Epithelial cell of proximal tubule (primary cell): ENCODE data around the gene UBAC1. TPM values are rescaled to one million over a fixed set of nuclear protein-coding genes. Genes with fewer than 3 reads are reported as not detected.

Experiments used
- DNase-seq: peaks from one replicate; pipeline ENCODE4 v3.0.0-alpha.2; 2011; ENCODE audit warnings: low read depth
- H3K4me3 ChIP-seq: 2 replicates; pipeline ENCODE4 v1.5.1; 2011; ENCODE audit warnings: low read depth, mild to moderate bottlenecking, low read length
- total RNA-seq: library from RNA; depleted of rRNA; stranded (reverse); fragments of >200 nt; gene quantifications from 2 replicates; pipeline ENCODE4 v1.2.3, GENCODE V29; 2015
- TF ChIP-seq, protein P1 (sequence below): conservative IDR thresholded peaks from 2 replicates; pipeline ENCODE4 v1.5.1; 2012; ENCODE audit warnings: low read depth, mild to moderate bottlenecking, low read length

UBAC1 gene, protein sequence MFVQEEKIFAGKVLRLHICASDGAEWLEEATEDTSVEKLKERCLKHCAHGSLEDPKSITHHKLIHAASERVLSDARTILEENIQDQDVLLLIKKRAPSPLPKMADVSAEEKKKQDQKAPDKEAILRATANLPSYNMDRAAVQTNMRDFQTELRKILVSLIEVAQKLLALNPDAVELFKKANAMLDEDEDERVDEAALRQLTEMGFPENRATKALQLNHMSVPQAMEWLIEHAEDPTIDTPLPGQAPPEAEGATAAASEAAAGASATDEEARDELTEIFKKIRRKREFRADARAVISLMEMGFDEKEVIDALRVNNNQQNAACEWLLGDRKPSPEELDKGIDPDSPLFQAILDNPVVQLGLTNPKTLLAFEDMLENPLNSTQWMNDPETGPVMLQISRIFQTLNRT
- 40.9 and 60.8 TPM in 2 replicates for total RNA-seq

DNA sequence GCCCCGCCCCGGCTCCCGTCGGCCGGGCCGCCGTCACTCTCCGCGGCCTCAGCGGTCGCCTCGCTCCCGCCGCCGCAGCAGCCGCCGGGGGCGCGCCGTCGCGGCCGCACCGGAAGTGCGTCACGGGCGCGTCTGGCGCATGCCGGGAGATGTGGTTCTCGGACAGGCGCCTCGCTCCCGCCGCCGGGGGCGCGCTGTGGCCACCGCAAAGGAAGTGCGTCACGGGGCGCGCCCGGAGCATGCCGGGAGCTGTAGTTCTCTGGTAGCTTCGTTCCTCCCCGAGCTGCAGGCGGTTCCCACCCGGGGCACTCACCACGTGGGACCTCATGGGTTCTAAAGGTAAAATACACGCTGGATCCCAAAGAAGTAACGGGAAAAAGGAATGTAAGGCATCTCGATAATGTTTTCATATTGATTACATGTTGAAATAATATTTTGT lies at the start of gene UBAC1:
Gene UBAC1 (minus strand): TSS at position 97 of the 439 bp plus-strand sequence. CDS start 211 bp downstream, outside the sequence.
- peak; percentile 31 for DNase-seq
- TF ChIP-seq, protein P1, sequence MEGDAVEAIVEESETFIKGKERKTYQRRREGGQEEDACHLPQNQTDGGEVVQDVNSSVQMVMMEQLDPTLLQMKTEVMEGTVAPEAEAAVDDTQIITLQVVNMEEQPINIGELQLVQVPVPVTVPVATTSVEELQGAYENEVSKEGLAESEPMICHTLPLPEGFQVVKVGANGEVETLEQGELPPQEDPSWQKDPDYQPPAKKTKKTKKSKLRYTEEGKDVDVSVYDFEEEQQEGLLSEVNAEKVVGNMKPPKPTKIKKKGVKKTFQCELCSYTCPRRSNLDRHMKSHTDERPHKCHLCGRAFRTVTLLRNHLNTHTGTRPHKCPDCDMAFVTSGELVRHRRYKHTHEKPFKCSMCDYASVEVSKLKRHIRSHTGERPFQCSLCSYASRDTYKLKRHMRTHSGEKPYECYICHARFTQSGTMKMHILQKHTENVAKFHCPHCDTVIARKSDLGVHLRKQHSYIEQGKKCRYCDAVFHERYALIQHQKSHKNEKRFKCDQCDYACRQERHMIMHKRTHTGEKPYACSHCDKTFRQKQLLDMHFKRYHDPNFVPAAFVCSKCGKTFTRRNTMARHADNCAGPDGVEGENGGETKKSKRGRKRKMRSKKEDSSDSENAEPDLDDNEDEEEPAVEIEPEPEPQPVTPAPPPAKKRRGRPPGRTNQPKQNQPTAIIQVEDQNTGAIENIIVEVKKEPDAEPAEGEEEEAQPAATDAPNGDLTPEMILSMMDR = peak; percentile 33
- peak within 1 kb of the TSS; percentile 93 for H3K4me3 ChIP-seq

DNA sequence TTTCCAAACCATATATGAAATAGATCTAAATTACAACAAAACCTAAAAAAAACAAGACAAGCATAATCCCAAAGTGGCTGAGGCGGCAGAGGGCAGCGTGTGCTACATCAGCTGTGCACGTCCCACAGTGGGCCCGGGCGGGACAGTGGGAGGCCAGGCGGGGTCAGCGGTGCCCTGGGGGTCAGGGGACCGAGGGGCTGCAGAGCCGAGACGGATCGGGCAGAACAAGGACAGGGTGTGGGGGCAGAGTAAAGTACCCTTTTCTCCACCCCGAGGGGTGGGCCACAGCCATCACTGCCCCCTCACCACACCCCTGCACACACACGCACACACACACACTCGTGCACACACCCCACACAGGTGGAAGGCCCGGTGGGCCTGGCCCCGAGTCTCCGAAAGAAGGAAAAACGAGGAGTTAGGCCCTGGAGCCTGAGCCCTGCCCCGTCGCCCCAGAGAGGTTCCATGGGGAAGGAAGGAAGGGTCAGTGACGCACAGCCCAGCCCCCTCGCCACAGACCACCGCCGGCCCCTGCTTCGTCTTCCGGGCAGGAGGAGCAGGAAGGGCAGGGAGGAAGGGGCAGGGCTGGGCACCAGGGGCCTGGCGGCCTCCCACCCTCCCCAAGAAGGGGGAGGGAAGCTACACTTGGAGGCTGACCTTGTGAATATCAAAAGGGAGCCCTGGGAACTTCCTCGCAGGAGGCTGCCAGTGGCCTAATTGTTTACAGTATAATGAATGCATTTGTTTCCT lies 49.6 kb upstream of the UBAC1 start:
- H3K4me3 ChIP-seq = no peak overlapping the region
- TF ChIP-seq, protein P1 = no peak
- no peak for DNase-seq

DNA sequence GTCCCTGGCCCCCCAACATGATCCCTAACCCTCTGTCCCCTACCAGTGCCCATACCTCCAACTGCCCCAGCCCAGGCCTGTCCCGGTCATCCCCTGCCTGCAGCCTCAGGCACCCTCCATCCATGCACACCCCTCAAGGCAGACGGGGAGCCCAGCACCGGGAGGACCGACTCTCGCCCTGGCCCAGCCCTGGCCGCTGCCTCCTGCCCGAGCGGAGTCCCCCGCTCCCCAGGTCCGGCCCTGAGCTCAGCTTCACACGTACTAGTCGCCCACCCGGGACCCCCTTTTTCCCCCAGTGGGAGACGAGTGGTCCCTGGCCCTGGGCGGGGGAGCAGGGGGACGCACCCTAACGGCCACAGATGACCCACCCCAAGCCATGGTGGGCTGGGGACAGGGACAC lies 49.0 kb upstream of the UBAC1 start:
- DNase-seq = no peak
- TF ChIP-seq, protein P1 = no peak
- H3K4me3 ChIP-seq = no peak overlapping the region

DNA sequence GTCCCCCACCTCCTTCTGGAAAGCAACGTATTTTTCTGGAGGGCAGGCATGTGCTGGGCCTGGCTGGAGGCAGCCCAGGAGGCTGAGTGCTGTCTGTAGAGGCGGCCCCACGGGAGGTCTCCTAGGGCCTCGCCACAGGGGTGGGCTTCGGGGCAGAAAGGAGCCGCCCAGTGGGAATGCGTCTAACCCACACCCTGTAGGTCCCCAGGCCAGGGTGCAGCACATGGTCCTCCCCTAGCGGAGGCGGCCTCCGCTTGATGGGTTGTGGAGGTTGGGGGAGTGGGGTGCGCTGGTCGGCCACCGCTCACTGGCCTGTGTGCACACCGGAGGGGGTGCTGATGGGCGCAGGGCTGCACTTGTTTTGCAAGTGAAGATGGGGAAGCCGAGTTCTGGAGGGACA lies 48.3 kb upstream of the UBAC1 start:
- H3K4me3 ChIP-seq = no peak overlapping the region
- TF ChIP-seq, protein P1 = no peak

DNA sequence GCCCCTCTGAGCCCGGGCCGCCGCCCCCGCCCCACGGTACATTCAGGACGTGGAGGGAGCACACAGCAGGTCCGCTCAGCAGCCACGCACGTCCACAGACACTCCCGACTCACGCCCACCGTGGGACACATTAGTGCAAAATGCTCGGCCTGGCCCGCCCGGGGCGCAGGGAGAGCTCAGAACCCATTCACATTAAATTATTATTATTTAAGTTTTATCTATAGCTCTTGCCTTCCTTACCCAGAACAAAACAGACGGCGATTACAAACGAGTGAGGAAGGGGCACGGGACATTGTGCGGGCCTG lies 47.5 kb upstream of the UBAC1 start:
- H3K4me3 ChIP-seq = no peak overlapping the region
- TF ChIP-seq, protein P1 = no peak
- DNase-seq = no peak

More for the DNA sequence above, 48.3 kb upstream of the UBAC1 start:
- DNase-seq = no peak

DNA sequence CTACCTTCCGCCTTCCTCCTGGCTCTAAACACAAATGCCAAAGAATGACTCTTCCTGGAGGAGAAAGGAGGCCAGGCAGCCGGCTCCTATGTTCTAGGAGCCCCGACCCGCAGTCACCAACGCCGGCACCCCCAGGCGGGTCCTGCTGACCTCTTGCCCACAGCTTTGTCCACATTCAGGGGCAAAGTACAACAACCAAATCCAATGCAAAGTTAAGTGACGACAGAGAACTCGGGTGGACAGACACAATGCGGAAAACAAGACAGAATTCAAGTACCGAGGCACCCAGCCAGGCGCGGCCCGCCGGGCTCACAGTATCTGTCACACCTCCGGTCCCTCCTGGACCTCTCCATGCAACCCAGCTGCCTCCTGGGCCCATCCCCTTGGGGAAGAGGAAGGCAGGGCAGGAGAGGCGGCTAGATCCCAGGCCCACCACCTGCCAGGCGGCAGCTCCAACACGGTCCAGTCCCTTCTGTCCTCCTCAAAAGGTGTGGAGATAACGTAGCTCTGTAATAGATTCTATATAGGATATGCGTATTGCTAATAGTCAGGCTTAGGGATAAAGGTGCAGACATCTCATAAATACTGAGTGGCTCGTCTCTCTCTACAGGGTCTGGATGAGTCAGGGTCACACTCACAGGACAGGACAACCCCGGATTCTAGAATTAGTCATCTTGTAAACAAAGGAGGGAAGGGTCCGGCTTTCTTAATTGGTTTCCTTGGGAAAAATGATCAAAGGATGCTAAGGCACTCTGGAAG lies 46.9 kb upstream of the UBAC1 start:
- H3K4me3 ChIP-seq = no peak overlapping the region
- DNase-seq = peak; percentile 15
- TF ChIP-seq, protein P1 = no peak
